IPS DF 4.7 (cell line): ENCODE data around the gene TUBB3.
"Not testable (repeated sequence)": the region's sequence is repeated elsewhere in the genome, so short reads cannot be mapped to it uniquely, and the experiment has no call there.

Source experiments
- DNase-seq: peaks from one replicate; pipeline ENCODE4 v3.0.0-alpha.2; 2013; ENCODE audit warnings: low spot score; ENCODE audit errors: extremely low read depth

TUBB3 gene

DNA sequence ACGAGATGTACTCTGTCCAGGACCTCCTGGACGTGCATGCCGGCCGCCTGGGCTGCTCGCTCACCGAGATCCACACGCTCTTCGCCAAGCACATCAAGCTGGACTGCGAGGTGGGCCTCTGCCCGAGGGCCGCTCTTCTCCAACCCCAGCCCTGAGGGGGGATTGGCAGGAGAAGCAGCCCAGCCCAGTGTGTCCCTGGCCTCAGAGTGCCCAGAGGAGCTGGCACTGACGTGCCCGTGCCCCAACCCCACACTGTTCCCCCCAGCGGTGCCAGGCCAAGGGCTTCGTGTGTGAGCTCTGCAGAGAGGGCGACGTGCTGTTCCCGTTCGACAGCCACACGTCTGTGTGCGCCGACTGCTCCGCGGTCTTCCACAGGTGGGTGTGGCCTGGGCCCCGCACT, 41.1 kb downstream of the TUBB3 start:
- DNase-seq = no peak

- DNase-seq = no peak
These were observed 42.5 kb downstream of the TUBB3 start for GRCh38 chr16:89965447-89966225.

DNA sequence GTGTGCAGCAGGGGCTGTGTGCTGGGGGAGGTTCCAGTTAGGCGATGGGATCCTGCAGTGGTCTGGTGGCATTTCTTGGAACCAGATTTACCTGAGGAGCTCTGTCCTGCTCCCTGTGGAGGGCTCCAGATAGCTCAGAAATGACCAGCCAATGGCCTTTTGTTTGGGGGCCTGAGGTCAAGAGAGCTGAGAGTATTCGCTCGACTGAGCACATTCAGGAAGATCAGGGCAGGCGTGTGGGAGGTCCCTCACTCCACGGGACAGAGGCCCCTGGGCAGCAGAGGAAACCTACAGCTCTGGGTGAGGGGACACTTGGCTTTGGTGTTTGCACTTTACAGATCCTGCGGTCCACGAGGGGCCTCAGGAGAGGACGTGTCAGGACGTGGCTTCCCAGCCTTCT, 43.6 kb downstream of the TUBB3 start:
- no peak for DNase-seq

DNA sequence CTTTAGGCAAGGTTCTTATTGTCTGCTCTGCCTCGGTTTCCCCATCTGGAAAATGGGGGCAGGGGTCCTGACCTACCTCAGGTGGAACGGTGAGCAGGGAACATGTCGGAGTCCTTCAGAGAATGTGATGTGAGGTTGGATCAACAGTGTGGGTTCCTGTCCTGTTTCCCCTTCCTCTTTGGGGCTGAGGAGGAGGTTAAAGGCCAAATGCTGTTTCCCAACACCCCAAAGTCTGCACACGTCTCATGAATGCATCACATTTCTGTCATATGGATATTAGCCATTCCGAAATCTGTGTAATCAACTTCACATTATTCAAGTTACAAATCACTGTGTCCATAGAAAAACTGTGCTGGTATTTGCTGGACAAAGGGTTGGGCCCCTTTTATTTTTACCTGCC, 44.3 kb downstream of the TUBB3 start:
- not testable (repeated sequence) for DNase-seq

DNA sequence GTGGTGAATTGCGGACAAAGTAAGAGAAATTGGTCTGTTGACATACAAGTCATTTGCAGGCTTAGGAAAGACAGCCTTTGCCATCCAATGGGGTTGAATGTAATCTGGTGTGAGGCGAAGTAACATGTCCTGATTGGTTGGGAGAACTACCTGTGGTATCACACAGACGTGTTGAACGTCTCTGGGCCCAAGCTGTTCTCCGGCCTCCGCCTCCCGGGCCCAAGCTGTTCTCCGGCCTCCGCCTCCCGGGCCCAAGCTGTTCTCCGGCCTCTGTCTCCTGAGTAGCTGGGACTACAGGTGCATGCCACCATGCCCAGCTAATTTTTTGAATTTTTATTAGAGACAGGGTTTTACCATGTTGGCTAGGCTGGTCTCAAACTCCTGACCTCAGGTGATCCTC, 44.9 kb downstream of the TUBB3 start:
- DNase-seq = not testable (repeated sequence)

DNA sequence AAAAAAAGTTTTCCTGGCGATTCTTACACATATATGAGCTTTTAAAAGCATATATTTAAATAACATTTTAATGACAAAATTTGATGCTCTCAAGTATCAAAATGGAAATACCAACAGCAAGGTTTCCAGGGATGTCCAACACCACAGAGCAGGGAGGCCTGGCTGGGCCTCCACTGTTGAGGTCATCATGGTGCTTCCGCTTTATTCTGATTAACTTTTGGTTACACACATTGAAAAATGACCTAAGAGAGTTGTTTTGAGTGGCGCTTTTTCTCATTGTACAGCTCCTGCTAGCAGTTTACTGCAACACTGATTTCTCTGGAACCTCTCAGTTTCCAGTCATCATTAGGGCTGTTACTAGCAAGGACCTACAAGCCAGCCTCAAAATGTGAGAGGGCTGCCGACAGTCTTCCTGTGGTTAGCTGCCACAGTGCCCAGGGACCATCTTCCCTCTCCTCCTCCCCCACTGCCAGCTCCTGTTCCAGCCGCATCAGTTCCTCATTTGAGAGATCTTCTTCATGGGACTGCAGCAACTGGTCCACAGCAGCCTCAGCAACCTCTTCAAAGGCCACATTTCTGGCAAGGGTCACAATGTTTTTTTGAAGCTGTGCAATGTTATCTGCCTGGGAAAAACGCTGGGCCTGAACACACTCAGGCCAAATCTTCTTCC, 46.7 kb downstream of the TUBB3 start:
- no peak for DNase-seq

DNA sequence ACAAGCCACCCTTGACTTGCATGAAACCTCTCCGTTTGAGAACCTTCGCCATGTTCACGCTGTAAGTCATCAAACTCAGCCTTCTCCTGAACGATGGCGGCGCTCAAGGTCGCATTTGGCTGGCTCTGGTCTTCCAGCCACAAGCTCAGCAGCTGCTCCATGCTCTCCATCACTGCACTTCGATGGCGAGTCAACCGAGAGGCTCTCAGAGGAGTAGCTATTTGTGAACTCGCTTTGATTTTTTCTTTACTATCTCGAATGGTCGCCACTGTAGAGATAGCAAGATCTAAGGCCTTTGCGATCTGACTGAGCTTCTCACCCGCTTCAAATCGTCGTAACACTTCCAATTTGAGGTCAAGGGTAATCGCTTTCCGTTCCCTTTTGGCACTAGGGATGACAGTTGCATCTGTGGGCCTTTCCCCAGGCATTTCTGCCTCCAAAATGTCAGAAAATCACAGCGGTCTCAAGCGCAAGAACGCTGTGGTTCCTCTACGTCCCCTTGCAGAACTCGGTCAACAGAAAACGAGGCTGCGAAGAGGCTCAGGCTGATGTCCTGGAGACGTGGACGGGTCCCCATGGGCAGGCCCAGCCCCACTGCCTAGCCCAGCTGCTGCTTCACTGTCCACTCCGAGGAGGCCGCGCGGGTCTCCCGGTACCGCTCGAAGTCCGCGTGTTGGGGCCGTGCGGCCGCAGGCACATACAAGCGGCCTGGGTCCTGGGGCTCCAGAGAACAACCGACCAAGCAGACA, 48.5 kb downstream of the TUBB3 start:
- no peak for DNase-seq

GRCh38 chr16:89972244-89973234, 49.4 kb downstream of the TUBB3 start:
- DNase-seq = no peak

GRCh38 chr16:89973235-89973634, 50.1 kb downstream of the TUBB3 start:
- no peak for DNase-seq

- no peak for DNase-seq
These were observed 50.7 kb downstream of the TUBB3 start for GRCh38 chr16:89973654-89974335.

GRCh38 chr16:89974870-89975269, 51.7 kb downstream of the TUBB3 start:
- DNase-seq = no peak

- DNase-seq = no peak
These were observed 58.3 kb downstream of the TUBB3 start for GRCh38 chr16:89981414-89981813.

DNA sequence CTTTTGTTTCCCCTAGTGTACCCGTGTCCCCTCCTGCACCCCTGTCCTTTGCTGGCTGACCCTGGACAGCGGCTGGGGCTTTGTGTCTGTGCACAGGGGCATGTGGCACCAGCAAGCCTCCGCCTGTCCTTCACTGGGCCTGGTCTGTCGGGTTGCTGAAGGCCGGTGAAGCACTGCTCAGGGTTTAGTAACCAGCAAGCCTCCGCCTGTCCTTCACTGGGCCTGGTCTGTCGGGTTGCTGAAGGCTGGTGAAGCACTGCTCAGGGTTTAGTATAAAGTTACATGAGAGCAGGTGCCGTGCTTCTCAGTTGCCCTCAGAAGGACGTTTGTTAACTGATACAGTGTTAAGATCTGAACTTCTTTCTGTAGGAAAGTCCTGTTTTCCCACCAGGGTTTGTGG, 59.2 kb downstream of the TUBB3 start:
- no peak for DNase-seq

DNA sequence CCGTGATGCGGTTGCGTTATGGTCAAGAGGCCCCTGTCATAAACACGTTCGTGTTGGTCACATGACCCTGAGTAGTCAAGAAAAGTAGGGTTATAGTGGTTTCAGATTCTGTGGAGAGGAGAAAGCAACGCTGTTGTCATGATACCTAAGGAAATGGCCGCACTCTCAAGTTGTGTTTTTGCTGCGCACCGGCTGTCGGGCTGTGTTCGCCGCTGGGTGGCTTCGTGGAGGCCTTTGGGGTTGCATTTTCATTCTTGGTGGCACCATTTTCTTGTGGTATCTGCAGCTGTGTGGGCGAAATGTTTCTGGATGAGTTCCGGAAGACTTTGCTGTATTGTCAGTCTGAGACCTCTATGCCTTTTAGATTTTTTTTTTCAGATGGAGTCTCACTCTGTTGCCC, 60.4 kb downstream of the TUBB3 start:
- DNase-seq = no peak

DNA sequence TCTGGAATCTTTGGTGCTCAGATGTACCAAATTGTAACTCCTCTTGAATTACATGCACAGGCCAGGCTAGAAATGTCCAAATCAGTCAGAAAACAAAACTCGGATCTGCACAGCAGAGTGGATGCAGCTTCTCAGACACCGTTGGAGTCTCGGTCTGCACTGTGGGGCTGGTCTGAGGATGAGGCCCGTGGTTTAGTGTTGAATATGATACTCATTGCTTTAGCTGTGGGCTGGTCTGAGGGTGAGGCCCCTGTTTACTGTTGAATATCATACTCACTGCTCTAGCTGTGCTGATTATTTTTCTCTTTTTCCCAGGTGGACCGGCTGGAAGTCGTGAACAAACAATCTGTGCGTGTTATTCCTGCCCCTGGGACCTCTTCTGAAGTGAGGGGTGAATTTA, 61.1 kb downstream of the TUBB3 start:
- no peak for DNase-seq

- DNase-seq = no peak
These were observed 62.1 kb downstream of the TUBB3 start for GRCh38 chr16:89985219-89985618.
